Activated T-cell treated with anti-CD3 and anti-CD28 coated beads, Interleukin-2, amount 50 U/mL, for 1 hour (primary cell): ENCODE data around the gene VPREB1.
"Not testable (repeated sequence)": the region's sequence is repeated elsewhere in the genome, so short reads cannot be mapped to it uniquely, and the experiment has no call there.

Experiments
- DNase-seq: peaks from one replicate; pipeline ENCODE4 v3.0.0-alpha.2; 2020

VPREB1 gene

GRCh38 chr22:22244316-22245250 is at the start of gene VPREB1:
VPREB1 (plus strand) TSS chr22:22244786; CDS start chr22:22244814, 28 bp downstream.
- DNase-seq = no peak

DNA sequence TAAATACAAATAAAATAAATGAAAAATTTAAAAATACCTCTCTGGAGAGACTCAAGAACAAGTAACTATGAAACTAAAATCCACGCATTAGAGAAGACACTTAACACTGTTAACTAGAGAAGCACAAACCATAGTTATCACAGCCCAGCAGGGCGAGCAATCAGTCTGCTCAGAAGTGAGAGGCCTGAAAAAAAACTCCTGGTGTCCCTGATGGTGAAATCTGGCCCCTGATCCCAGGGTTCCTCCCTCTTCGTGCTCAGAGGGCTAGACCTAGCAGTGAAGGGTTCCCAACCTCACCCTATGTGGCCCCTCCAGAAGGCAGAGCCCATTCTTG is 49.7 kb upstream of the VPREB1 start:
- no peak for DNase-seq

DNA sequence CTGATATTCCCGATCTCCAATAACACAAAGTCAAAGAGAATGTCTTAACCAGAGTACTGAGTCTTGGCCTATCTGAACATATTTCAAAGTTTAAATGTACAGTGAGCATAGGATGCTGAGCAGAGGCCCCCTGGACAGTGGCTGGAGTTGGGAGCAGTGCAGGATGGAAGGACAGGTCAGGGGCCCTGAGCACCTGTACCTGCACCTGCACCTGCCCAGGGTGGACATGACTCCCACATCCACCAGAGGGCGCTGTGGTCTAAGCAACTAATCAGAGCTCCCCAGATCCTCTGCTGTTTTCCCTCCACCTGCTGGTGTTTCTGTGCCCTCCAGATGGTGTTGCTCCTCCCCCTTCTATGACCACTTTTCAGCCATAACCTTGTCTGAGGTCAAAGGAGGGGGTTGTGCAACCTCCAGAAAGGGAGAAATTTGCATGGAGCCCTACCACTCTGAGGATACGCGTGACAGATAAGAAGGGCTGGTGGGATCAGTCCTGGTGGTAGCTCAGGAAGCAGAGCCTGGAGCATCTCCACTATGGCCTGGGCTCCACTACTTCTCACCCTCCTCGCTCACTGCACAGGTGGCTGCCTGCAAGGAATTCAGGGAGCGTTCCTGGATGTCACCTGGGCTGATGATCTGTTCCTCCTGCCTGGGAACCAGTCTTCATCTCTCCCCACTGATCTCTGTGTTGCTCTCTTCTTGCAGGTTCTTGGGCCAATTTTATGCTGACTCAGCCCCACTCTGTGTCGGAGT is 49.1 kb upstream of the VPREB1 start:
- peak; percentile 79 for DNase-seq

GRCh38 chr22:22196018-22196533 is 48.5 kb upstream of the VPREB1 start:
- DNase-seq = no peak

GRCh38 chr22:22196833-22197477 is 47.6 kb upstream of the VPREB1 start:
- DNase-seq = no peak

GRCh38 chr22:22197993-22198402 is 46.6 kb upstream of the VPREB1 start:
- DNase-seq = no peak

- no peak for DNase-seq
These were observed 45.8 kb upstream of the VPREB1 start for GRCh38 chr22:22198751-22199150.

- DNase-seq = no peak
These were observed 45.0 kb upstream of the VPREB1 start for GRCh38 chr22:22199634-22200033.

DNA sequence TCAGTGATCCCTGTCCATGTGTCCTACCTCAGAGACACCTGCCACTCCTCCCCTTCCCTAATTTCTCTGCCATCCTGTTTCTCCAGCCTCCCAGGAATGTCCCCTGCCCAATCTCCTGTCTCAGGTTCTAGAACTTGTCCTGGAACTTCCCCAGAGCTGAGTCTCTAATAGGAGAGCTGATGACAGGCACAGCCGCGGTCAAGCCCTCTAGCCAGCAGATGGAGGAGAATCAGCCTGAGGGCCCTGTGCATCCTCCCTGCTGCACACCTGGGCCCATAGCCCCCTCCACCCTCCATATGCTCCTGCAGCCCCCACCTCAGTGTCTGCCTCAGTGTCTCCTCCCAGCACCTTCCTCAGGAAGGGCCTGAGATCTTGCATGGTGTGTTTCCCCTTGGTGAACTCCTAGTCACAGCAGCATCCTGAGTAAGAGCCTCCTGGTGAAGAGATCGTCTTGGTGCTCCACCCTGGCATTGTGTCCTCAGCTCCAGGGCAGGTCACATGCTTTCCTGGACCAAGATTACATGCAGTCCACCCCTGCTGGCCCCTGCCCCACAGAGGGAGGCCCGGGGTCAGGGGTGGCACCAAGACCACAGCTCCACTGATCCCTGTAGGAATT is 43.9 kb upstream of the VPREB1 start:
- DNase-seq = no peak

DNA sequence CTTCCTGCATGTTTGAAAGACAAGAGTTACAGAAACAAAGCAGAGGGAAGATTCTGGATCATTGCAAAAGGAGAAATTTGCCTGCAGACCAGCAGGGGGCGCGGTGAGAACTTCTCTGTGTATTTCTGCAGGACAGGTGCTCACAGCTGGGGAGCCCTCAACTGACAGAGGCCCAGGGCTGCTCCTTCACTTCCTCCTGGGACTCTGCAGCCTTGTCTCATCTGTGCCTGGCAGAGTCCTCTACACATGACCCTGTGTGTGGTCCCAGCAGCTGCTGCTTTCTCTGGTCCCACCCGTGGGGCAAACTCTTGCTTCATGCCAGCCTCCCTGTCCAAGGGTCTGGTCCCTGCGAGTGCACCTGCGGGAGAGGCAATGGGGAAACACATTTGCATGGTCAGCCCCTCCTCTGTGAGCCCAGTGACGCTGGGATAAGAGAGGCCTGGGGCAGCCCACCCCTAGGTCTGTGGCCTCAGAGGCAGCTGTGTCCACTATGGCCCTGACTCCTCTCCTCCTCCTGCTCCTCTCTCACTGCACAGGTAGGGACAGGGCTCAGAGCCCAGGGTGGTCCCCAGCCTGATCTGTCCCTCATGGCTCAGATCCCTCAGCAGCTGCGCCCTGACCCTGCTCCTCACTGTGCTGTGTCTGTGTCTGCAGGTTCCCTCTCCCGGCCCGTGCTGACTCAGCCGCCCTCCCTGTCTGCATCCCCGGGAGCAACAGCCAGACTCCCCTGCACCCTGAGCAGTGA is 43.2 kb upstream of the VPREB1 start:
- DNase-seq = peak; percentile 51

DNA sequence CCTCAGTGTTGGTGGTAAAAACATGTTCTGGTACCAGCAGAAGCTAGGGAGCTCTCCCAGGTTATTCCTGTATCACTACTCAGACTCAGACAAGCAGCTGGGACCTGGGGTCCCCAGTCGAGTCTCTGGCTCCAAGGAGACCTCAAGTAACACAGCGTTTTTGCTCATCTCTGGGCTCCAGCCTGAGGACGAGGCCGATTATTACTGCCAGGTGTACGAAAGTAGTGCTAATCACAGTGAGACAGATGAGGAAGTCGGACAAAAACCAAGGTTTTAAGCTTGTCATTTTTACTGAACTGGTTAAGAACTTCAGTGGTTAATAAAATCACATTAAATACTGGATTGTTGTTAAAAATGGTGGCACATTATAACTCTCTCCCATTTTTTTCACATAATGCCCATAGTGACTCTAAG is 42.6 kb upstream of the VPREB1 start:
- no peak for DNase-seq

- DNase-seq = no peak
These were observed 41.3 kb upstream of the VPREB1 start for GRCh38 chr22:22203048-22203971.

- DNase-seq = peak; percentile 78
These were observed 36.6 kb upstream of the VPREB1 start for GRCh38 chr22:22207845-22208564.

GRCh38 chr22:22208652-22209051 is 35.9 kb upstream of the VPREB1 start:
- DNase-seq = no peak

- not testable (repeated sequence) for DNase-seq
These were observed 35.4 kb upstream of the VPREB1 start for GRCh38 chr22:22209080-22209640.

- DNase-seq = peak; percentile 29
These were observed 34.2 kb upstream of the VPREB1 start for GRCh38 chr22:22210375-22210774.

DNA sequence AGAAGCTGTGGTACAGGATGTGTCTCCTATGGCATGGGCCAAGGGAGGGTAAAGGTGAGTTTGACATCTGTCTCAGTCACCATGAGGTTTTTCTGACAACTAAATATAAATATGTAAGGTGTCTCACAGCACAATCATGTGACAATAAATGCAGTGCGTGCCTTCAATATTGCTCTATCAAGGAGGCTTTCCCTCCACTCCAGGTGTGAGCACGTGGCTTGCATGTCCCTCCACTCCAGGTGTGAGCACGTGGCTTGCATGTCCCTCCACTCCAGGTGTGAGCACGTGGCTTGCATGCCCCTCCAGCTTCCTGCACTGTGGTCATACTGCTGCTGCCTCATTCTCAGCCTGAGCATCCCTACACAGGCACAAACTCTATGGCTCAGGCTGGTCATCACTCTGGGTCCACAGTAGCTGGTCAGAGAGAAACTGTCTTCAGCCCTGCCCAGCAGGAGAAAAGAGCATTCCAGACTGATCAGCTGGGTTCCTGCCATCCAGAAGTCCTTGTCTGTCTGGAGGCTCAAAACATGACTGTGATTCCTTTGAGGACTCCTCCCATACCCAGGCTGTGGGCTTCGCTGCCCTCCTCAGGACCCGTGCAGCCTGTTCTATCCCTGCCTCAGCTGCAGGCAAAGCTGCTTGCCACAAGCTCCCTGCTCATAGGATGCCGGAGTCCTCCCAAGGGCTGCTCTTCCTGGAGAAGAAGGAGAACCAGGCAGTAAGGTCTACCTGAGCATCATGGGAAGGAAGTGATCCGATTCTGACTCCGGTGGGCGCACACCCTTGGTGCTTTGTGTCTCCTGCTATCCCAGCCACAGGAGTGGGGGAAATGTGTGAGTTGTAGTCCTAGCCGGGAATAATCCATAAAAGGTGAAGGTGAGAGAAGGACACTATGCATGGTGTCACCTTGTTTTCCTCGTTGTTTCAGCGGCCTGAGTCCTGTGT is 33.4 kb upstream of the VPREB1 start:
- DNase-seq = no peak

GRCh38 chr22:22213231-22213630 is 31.4 kb upstream of the VPREB1 start:
- no peak for DNase-seq
